Jurkat, Clone E6-1 (cell line): ENCODE measurements around the gene COL9A1.

ENCODE experiments used
- DNase-seq: peaks from one replicate; pipeline ENCODE4 v3.0.0-alpha.2; 2011; ENCODE audit warnings: low read depth, low spot score
- H3K4me3 ChIP-seq: 2 replicates; pipeline ENCODE4 v1.5.1; 2011; ENCODE audit warnings: mild to moderate bottlenecking, low read length, control low read depth, moderate library complexity

The COL9A1 gene

GRCh38 chr6:70241991-70242420, 60.9 kb downstream of the COL9A1 start:
- DNase-seq = no peak
- H3K4me3 ChIP-seq = no peak overlapping the region

GRCh38 chr6:70241031-70241430, 61.9 kb downstream of the COL9A1 start:
- DNase-seq = no peak
- H3K4me3 ChIP-seq = no peak overlapping the region

GRCh38 chr6:70236343-70236742, 66.5 kb downstream of the COL9A1 start:
- DNase-seq = no peak
- H3K4me3 ChIP-seq = no peak overlapping the region

- DNase-seq = no peak
- H3K4me3 ChIP-seq = no peak overlapping the region
Measured at GRCh38 chr6:70234561-70235236, 68.2 kb downstream of the COL9A1 start.

- no peak for DNase-seq
- H3K4me3 ChIP-seq = no peak overlapping the region
Measured at GRCh38 chr6:70231311-70231710, 71.6 kb downstream of the COL9A1 start.

- no peak overlapping the region for H3K4me3 ChIP-seq
- DNase-seq = no peak
Measured at GRCh38 chr6:70225055-70225454, 77.8 kb downstream of the COL9A1 start.

GRCh38 chr6:70222439-70222749, 80.5 kb downstream of the COL9A1 start:
- no peak for DNase-seq

GRCh38 chr6:70221715-70222438, 81.0 kb downstream of the COL9A1 start:
- H3K4me3 ChIP-seq = no peak overlapping the region
- no peak for DNase-seq

More at GRCh38 chr6:70222439-70222749, 80.5 kb downstream of the COL9A1 start:
- H3K4me3 ChIP-seq = no peak overlapping the region

GRCh38 chr6:70221025-70221714, 81.7 kb downstream of the COL9A1 start:
- DNase-seq = peak; percentile 19
- H3K4me3 ChIP-seq = no peak overlapping the region

GRCh38 chr6:70219943-70220613, 82.8 kb downstream of the COL9A1 start:
- no peak for DNase-seq
- H3K4me3 ChIP-seq = no peak overlapping the region

GRCh38 chr6:70216767-70217166, 86.1 kb downstream of the COL9A1 start:
- no peak for DNase-seq
- H3K4me3 ChIP-seq = no peak overlapping the region

- DNase-seq = no peak
- H3K4me3 ChIP-seq = no peak overlapping the region
Measured at GRCh38 chr6:70215460-70216108, 87.3 kb downstream of the COL9A1 start.

GRCh38 chr6:70210462-70210861, 92.4 kb downstream of the COL9A1 start:
- DNase-seq = peak; percentile 5
- H3K4me3 ChIP-seq = no peak overlapping the region

- DNase-seq = no peak
Measured at GRCh38 chr6:70208235-70208790, 94.6 kb downstream of the COL9A1 start.

GRCh38 chr6:70198785-70199184, 104.1 kb downstream of the COL9A1 start:
- no peak for DNase-seq
- H3K4me3 ChIP-seq = no peak overlapping the region

More at GRCh38 chr6:70208235-70208790, 94.6 kb downstream of the COL9A1 start:
- no peak overlapping the region for H3K4me3 ChIP-seq

GRCh38 chr6:70196531-70196930, 106.4 kb downstream of the COL9A1 start:
- DNase-seq = no peak
- H3K4me3 ChIP-seq = no peak overlapping the region

- no peak overlapping the region for H3K4me3 ChIP-seq
- DNase-seq = no peak
Measured at GRCh38 chr6:70194421-70194820, 108.5 kb downstream of the COL9A1 start.

- DNase-seq = no peak
- H3K4me3 ChIP-seq = no peak overlapping the region
Measured at GRCh38 chr6:70188202-70188601, 114.7 kb downstream of the COL9A1 start.

GRCh38 chr6:70186461-70186860, 116.4 kb downstream of the COL9A1 start:
- no peak for DNase-seq
- H3K4me3 ChIP-seq = no peak overlapping the region
